ENCODE data around the gene PTPN14. TPM values are rescaled to one million over a fixed set of nuclear protein-coding genes. Genes with fewer than 3 reads are reported as not detected.

PTPN14 gene
- total and polyA plus RNA-seq, 2 of the 8 experiments (the other 6 are each of a cell fraction or from before 2014, with no cell fraction given): 14.4 to 93.6 TPM

GRCh38 chr1:214317300-214317699 is 234.1 kb downstream of the PTPN14 start (continued):
- TF ChIP-seq RAD21 (IDR thresholded peaks at IDR 0.05 in 1 of 2, conservative IDR thresholded peaks at IDR 0.05 in 1 of 2; ENCODE audit: low read depth in 2 of 2, low read length in 2 of 2): no peak
- TF ChIP-seq MAX (IDR thresholded peaks at IDR 0.05): no peak
- no peak for TF ChIP-seq CHD2 (IDR thresholded peaks at IDR 0.05; ENCODE audit: low read length)
- TF ChIP-seq, protein P1, sequence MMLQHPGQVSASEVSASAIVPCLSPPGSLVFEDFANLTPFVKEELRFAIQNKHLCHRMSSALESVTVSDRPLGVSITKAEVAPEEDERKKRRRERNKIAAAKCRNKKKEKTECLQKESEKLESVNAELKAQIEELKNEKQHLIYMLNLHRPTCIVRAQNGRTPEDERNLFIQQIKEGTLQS (IDR thresholded peaks at IDR 0.05; ENCODE audit: insufficient read depth, low read depth, low read length): no peak
- no peak for TF ChIP-seq KDM4A (IDR thresholded peaks at IDR 0.05; ENCODE audit: low read depth, low read length, severe bottlenecking)
- TF ChIP-seq KDM5A (IDR thresholded peaks at IDR 0.05; ENCODE audit: low read length): no peak
- TF ChIP-seq RXRA (IDR thresholded peaks at IDR 0.05; ENCODE audit: insufficient read depth, low read depth, low read length): 0 out of 2 replicates have a peak, but pooled peaks have one; percentile 33
- TF ChIP-seq SIRT6 (IDR thresholded peaks at IDR 0.05; ENCODE audit: low read length): no peak
- TF ChIP-seq, protein P2, sequence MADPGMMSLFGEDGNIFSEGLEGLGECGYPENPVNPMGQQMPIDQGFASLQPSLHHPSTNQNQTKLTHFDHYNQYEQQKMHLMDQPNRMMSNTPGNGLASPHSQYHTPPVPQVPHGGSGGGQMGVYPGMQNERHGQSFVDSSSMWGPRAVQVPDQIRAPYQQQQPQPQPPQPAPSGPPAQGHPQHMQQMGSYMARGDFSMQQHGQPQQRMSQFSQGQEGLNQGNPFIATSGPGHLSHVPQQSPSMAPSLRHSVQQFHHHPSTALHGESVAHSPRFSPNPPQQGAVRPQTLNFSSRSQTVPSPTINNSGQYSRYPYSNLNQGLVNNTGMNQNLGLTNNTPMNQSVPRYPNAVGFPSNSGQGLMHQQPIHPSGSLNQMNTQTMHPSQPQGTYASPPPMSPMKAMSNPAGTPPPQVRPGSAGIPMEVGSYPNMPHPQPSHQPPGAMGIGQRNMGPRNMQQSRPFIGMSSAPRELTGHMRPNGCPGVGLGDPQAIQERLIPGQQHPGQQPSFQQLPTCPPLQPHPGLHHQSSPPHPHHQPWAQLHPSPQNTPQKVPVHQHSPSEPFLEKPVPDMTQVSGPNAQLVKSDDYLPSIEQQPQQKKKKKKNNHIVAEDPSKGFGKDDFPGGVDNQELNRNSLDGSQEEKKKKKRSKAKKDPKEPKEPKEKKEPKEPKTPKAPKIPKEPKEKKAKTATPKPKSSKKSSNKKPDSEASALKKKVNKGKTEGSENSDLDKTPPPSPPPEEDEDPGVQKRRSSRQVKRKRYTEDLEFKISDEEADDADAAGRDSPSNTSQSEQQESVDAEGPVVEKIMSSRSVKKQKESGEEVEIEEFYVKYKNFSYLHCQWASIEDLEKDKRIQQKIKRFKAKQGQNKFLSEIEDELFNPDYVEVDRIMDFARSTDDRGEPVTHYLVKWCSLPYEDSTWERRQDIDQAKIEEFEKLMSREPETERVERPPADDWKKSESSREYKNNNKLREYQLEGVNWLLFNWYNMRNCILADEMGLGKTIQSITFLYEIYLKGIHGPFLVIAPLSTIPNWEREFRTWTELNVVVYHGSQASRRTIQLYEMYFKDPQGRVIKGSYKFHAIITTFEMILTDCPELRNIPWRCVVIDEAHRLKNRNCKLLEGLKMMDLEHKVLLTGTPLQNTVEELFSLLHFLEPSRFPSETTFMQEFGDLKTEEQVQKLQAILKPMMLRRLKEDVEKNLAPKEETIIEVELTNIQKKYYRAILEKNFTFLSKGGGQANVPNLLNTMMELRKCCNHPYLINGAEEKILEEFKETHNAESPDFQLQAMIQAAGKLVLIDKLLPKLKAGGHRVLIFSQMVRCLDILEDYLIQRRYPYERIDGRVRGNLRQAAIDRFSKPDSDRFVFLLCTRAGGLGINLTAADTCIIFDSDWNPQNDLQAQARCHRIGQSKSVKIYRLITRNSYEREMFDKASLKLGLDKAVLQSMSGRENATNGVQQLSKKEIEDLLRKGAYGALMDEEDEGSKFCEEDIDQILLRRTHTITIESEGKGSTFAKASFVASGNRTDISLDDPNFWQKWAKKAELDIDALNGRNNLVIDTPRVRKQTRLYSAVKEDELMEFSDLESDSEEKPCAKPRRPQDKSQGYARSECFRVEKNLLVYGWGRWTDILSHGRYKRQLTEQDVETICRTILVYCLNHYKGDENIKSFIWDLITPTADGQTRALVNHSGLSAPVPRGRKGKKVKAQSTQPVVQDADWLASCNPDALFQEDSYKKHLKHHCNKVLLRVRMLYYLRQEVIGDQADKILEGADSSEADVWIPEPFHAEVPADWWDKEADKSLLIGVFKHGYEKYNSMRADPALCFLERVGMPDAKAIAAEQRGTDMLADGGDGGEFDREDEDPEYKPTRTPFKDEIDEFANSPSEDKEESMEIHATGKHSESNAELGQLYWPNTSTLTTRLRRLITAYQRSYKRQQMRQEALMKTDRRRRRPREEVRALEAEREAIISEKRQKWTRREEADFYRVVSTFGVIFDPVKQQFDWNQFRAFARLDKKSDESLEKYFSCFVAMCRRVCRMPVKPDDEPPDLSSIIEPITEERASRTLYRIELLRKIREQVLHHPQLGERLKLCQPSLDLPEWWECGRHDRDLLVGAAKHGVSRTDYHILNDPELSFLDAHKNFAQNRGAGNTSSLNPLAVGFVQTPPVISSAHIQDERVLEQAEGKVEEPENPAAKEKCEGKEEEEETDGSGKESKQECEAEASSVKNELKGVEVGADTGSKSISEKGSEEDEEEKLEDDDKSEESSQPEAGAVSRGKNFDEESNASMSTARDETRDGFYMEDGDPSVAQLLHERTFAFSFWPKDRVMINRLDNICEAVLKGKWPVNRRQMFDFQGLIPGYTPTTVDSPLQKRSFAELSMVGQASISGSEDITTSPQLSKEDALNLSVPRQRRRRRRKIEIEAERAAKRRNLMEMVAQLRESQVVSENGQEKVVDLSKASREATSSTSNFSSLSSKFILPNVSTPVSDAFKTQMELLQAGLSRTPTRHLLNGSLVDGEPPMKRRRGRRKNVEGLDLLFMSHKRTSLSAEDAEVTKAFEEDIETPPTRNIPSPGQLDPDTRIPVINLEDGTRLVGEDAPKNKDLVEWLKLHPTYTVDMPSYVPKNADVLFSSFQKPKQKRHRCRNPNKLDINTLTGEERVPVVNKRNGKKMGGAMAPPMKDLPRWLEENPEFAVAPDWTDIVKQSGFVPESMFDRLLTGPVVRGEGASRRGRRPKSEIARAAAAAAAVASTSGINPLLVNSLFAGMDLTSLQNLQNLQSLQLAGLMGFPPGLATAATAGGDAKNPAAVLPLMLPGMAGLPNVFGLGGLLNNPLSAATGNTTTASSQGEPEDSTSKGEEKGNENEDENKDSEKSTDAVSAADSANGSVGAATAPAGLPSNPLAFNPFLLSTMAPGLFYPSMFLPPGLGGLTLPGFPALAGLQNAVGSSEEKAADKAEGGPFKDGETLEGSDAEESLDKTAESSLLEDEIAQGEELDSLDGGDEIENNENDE (IDR thresholded peaks at IDR 0.05; ENCODE audit: insufficient replicate concordance, low read length): peak; percentile 34
- TF ChIP-seq ZNF274 (IDR thresholded peaks at IDR 0.05; ENCODE audit: borderline replicate concordance, extremely low read depth, low read length): no peak
- TF ChIP-seq HDAC6 (IDR thresholded peaks at IDR 0.05; ENCODE audit: low read depth, low read length): no peak
